Adipocyte (in vitro differentiated cells): ENCODE results near the gene HSP90AA1.
"Not testable (repeated sequence)": the region's sequence is repeated elsewhere in the genome, so short reads cannot be mapped to it uniquely, and the experiment has no call there.

Experiments used
- DNase-seq: peaks from one replicate; pipeline ENCODE4 v3.0.0-alpha.2; 2015; ENCODE audit warnings: low read depth
- H3K27me3 ChIP-seq: replicated peaks from 2 replicates; pipeline ENCODE4 v1.7.0; 2013; ENCODE audit warnings: mild to moderate bottlenecking, low read length, moderate library complexity; ENCODE audit not compliant: control insufficient read depth, insufficient read depth
- H3K36me3 ChIP-seq: 2 replicates; pipeline ENCODE4 v1.7.0; 2013; ENCODE audit warnings: low read length, mild to moderate bottlenecking, moderate library complexity; ENCODE audit not compliant: control insufficient read depth, insufficient read depth, severe bottlenecking
- H3K4me1 ChIP-seq: 2 replicates; pipeline ENCODE4 v1.7.0; 2013; ENCODE audit warnings: mild to moderate bottlenecking, low read length, moderate library complexity; ENCODE audit not compliant: control insufficient read depth, insufficient read depth
- H3K4me3 ChIP-seq: 2 replicates; pipeline ENCODE4 v1.7.0; 2013; ENCODE audit warnings: mild to moderate bottlenecking, low read length, moderate library complexity
- H3K9ac ChIP-seq: 2 replicates; pipeline ENCODE4 v1.7.0; 2013; ENCODE audit warnings: mild to moderate bottlenecking, low read length, moderate library complexity
- H3K9me3 ChIP-seq: 2 replicates; pipeline ENCODE4 v1.7.0; 2013; ENCODE audit warnings: mild to moderate bottlenecking, low read length, moderate library complexity; ENCODE audit not compliant: control insufficient read depth

The HSP90AA1 gene

DNA sequence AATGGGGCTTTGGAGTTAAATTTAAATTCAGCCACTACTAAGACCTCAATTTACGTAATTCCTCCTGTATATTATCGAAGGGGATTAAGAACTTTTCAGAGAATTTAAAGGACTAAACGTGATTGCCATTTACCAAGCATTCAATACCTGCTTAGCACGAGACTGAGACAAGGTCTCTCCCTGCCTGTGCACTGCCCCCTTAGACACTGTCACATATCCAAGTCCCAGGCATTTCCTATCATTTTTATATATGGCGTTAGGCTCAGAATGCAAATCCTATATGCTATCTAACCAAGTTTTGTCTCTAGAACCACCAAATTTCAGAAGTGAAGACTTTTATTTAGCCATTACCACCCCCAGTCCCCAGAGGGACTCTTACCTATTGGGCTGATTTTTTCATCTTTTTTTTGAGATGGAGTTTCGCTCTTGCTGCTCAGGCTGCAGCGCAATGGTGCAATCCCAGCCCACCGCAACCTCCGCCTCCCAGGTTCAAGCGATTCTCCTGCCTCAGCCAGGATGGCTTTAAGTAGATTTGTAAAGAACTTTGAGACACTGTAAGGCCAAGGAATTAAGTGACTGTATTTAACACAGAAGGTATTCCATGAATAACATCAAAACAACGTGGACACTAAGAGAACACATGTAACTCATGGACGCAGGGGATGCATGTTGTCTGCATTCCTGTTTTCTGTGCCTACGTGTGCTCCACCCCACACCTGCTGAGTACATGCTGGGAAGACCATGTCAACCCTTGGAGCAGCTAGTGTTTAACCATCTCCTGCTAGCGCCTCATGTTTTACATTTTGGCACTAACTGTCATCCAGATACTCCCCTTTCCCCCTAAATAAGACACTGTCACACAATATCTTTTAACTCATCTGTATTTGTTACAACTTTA lies 6.4 kb downstream of the HSP90AA1 start:
- no peak overlapping the region for H3K4me3 ChIP-seq
- DNase-seq = no peak
- H3K27me3 ChIP-seq = no peaks in the 10 kb centered on the region
- H3K9ac ChIP-seq = no peak overlapping the region
- no peaks in the 10 kb centered on the region for H3K9me3 ChIP-seq
- peaks cover 68% of the 10 kb centered on the region for H3K36me3 ChIP-seq
- peaks cover 18% of the 10 kb centered on the region for H3K4me1 ChIP-seq

GRCh38 chr14:102079700-102079979 lies 7.2 kb downstream of the HSP90AA1 start:
- Histone ChIP-seq H3K4me1 (peaks cover 11% of the 10 kb centered on the region), H3K4me3 (no peak overlapping the region), H3K36me3 (peaks cover 60% of the 10 kb centered on the region), H3K27me3 (no peaks in the 10 kb centered on the region), H3K9me3 (no peaks in the 10 kb centered on the region), H3K9ac (no peak overlapping the region)
- no peak for DNase-seq

GRCh38 chr14:102078831-102079699 lies 7.8 kb downstream of the HSP90AA1 start:
- DNase-seq = no peak
- Histone ChIP-seq H3K4me1 (peaks cover 5% of the 10 kb centered on the region), H3K9ac (no peak overlapping the region), H3K36me3 (peaks cover 54% of the 10 kb centered on the region), H3K9me3 (no peaks in the 10 kb centered on the region), H3K27me3 (no peaks in the 10 kb centered on the region), H3K4me3 (no peak overlapping the region)

DNA sequence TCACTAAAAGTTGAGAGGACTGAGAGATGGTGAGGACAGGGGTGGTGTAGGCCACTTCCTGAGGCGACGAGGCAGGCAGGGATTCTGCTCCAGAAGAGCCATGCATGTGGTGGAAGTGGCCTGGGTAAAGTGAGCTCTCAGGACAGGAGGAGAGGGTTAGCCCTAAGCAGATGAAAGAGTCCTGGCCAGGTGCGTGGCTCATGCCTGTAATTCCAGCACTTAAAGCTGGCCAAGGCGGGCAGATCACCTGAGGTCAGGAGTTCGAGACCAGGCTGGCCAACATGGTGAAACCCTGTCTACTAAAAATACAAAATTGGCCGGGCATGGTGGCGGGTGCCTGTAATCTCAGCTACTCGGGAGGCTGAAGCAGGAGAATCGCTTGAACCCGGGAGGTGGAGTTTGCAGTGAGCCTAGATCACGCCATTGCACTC lies 8.5 kb downstream of the HSP90AA1 start:
- H3K36me3 ChIP-seq = peaks cover 47% of the 10 kb centered on the region
- not testable (repeated sequence) for H3K9ac ChIP-seq, DNase-seq, H3K9me3 ChIP-seq, H3K4me3 ChIP-seq, H3K4me1 ChIP-seq, H3K27me3 ChIP-seq

DNA sequence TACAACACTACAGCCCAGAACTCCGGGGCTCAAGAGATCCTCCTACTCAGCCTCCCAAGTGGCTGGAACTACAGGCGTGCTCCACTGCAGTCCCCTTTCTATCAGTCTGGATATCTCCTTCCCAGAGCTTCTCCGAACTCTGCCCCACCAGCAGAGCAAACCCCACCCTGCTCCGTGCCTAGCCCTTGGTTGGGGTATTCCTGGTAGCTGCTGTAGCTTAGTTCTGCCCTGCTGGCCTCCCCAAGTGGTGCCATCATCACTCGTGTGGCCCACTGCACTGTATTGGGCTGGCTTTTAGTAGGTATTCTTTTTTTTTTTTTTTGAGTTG lies 9.5 kb downstream of the HSP90AA1 start:
- no peaks in the 10 kb centered on the region for H3K4me1 ChIP-seq
- H3K27me3 ChIP-seq = no peaks in the 10 kb centered on the region
- H3K9ac ChIP-seq = no peak overlapping the region
- no peaks in the 10 kb centered on the region for H3K9me3 ChIP-seq
- no peak for DNase-seq
- H3K4me3 ChIP-seq = no peak overlapping the region
- peaks cover 37% of the 10 kb centered on the region for H3K36me3 ChIP-seq

GRCh38 chr14:102075155-102075554 lies 11.7 kb downstream of the HSP90AA1 start:
- Histone ChIP-seq H3K36me3 (peaks cover 15% of the 10 kb centered on the region), H3K9me3 (no peaks in the 10 kb centered on the region), H3K9ac (no peak overlapping the region), H3K27me3 (no peaks in the 10 kb centered on the region), H3K4me1 (peaks cover 4% of the 10 kb centered on the region), H3K4me3 (no peak overlapping the region)
- DNase-seq = no peak

GRCh38 chr14:102074415-102074964 lies 12.4 kb downstream of the HSP90AA1 start:
- Histone ChIP-seq H3K4me3 (no peak overlapping the region), H3K4me1 (peaks cover 4% of the 10 kb centered on the region), H3K27me3 (no peaks in the 10 kb centered on the region), H3K9me3 (no peaks in the 10 kb centered on the region), H3K9ac (no peak overlapping the region), H3K36me3 (peaks cover 9% of the 10 kb centered on the region)
- DNase-seq = no peak

DNA sequence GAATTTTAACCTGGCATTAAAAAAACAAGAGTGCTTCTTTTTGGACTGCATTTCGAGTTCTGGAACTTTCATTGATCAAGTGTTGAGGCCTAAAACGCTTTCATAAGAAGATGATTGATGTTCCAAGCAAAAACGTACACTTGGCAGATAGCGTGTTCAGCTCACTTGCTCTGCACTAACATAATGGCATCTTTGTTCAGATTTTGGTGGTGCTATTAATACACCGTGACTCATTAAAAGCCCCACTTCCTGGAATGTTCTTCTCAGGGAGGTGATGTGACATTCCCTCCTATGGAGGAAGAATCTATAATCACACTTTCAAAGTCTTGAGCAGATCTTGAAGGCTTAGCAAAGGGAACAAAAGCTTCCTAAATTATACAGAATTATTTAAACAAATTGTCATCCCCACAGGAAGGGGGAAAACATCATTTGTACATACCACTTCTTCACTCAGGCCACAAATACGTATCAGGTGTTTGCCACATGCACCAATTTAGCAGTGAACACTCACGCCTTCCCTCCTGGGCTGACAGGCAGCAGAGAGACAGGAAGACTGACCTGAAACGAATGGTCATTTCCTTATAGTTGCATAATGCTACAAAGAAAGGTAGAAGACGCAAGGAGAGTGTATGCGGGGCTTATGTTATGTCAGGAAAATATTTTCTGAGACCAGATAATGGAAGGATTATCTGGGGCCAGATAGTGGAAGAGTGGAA lies 15.4 kb downstream of the HSP90AA1 start:
- no peak overlapping the region for H3K9ac ChIP-seq
- DNase-seq = no peak
- H3K36me3 ChIP-seq = no peaks in the 10 kb centered on the region
- no peak overlapping the region for H3K4me3 ChIP-seq
- H3K27me3 ChIP-seq = no peaks in the 10 kb centered on the region
- peaks cover 4% of the 10 kb centered on the region for H3K4me1 ChIP-seq
- no peaks in the 10 kb centered on the region for H3K9me3 ChIP-seq

GRCh38 chr14:102066041-102066451 lies 20.8 kb downstream of the HSP90AA1 start:
- DNase-seq = no peak
- Histone ChIP-seq H3K36me3 (no peaks in the 10 kb centered on the region), H3K4me3 (no peak overlapping the region), H3K27me3 (no peaks in the 10 kb centered on the region), H3K9ac (no peak overlapping the region), H3K9me3 (no peaks in the 10 kb centered on the region), H3K4me1 (peaks cover 8% of the 10 kb centered on the region)

DNA sequence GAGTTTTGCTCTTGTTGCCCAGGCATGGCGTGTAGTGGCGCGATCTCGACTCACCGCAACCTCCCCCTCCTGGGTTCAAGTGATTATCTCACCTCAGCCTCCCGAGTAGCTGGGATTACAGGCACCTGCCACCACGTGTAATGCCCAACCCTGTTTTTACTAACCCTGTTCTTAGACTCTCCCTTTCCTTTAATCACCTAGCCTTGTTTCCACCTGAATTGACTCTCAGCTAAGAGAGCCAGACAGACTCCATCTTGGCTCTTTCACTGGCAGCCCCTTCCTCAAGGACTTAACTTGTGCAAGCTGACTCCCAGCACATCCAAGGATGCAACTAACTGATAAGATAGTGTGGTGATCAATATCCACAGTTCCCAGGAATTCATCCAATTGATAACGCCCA lies 22.3 kb downstream of the HSP90AA1 start:
- not testable (repeated sequence) for H3K36me3 ChIP-seq, DNase-seq, H3K9ac ChIP-seq, H3K27me3 ChIP-seq, H3K4me1 ChIP-seq, H3K4me3 ChIP-seq, H3K9me3 ChIP-seq
